HG03196 (cell line): ENCODE measurements around the gene SCN4A.

Source experiments
- ATAC-seq: cut with Tn5 transposase; IDR thresholded peaks from one replicate; pipeline ENCODE4 v1.9.1; 2021; ENCODE audit not compliant: unreplicated experiment

The SCN4A gene

GRCh38 chr17:64002658-64003525 lies 30.2 kb upstream of the SCN4A start:
- ATAC-seq, result no peak

- no peak for ATAC-seq
Observed at GRCh38 chr17:64001763-64002529, 29.2 kb upstream of the SCN4A start.

DNA sequence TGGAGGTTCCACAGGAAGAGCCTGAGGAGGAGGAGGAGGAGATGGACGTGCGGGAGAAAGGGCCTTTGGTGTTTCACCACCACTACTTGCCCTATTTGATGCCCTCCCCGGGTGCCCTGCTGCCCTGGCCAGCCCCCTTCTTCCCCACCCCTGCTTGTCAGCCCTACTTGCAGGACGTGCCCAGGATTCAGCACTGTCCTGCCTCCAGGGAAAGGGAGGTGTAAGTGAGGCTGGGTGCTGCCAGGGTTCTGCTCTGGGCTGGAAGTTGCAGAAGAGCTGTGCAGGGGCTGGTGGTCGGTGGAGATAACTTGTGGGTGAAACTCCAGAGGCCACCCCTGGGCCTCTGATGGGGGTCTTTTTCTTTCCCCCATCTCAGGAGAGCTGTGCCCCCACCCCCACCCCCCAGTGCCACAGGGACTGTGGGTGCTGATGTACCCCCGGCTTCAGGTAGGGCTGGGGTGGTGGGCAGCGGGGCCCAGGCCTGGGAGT lies 28.4 kb upstream of the SCN4A start:
- ATAC-seq, result no peak

GRCh38 chr17:63999680-64000531 lies 27.2 kb upstream of the SCN4A start:
- no peak for ATAC-seq

DNA sequence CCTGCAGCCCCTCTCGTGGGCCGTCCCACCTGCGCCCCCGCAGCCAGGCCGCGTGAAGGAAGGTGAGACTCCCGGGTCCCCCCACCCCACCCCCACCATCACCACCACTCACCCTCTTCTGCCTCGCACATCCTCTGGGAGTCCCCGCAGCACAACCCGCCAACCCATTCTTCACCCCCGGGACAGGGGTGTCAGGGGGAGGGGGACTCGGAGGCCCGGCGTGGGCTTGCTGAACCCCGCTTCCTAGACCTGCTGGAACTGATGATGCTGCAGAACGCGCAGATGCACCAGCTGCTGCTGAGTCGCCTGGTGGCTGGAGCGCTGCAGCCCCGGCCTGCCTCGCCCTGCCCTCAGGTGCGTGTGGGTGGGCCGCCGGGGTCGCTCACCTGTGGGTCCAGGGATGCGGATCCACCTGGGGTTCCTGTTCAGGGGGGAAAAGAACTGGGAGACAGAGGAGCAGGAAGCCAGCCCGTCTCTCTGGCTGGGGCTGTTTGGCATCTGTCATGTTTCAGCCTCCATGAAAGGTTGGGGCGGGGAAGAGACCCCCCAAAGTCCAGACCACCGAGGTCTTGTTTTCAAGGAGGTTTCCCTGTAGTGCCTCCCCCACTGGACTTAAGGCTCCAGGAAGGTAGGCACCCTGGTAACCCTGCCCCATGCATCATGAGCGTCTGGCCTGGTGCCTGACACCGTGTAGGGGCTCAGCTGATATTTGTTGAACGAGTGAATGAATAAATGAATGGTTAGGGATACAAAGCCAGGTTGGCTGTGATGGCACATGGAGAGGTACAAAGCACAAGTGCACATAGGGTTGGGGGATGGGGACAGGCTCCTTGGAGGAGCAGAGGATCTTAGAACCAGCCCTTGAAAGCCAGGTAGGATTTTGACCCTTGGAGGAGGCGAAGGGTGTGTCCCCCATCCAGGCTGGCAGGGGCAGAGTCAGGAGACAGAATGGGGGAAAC lies 26.3 kb upstream of the SCN4A start:
- ATAC-seq, result no peak

DNA sequence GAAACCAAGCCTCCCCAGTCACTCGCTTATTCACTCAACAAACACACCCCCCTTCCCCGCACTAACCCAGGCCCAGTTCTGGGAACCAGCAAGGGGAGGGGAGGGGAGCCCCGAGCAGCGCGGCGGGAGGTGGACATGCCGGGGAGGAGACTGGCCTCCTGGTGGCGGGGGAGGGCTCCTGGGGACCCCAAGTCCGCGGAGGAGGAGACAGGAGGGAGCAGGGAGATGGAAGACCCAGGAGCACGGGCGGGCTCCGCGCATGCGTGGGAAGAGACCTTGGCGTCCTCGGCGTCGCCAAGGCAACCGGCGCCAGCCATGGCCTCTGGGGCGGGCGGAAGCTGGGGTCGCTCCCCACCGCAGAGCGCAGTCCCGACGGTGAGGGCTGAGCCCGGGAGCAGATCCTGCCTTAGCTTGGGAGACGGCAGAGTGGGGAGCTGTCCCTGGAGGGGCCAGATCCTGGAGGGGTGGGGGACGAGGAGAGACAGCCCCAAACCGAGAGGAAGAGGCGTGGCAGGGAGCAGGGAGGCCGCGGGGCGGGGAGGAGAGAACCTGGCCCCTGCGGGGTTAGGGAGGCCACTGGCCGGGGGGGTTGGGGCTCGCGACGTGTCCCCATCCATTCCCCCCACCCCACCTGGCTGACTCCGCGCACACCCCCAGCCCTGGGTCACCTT lies 25.5 kb upstream of the SCN4A start, which contains the start of gene PRR29:
TSS of gene PRR29 (plus strand) at position 302 of the 671 bp plus-strand sequence. CDS start at position 316, 14 bp downstream.
- ATAC-seq, result no peak

DNA sequence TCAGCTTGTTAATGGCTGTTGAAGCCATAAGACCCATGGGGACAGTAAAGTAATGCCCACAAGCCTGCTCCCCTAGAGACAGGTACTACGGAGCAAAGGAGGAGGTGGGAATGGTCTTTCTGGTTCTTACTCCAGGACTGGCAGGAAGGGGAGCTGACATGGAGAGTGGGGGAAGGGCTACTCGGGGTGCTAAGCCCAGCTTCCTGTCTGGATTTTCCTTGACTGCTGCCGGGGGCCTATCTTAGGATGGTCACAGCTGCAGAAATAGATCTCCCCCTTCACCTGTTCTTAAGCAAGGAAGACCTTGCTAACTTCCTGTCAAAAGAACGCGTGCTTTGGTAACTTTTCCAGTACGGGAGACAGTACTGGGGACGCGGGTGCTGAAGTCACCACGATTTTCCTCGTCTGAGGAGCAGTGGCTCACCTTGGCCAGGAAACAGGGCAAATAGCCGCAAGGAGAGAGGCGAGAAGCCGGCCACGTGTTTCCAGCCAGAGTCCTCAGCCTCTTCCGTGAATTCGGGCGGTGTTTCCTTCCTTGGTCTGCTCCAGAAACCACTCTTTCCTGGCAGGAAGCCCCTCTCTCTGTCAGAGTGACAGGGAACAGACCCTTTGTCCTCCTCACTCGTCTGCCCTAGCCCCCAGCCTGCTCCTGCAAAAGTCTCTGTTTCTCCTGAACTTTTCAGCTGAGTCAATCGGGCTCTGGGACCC lies 24.8 kb upstream of the SCN4A start:
- ATAC-seq, result no peak

DNA sequence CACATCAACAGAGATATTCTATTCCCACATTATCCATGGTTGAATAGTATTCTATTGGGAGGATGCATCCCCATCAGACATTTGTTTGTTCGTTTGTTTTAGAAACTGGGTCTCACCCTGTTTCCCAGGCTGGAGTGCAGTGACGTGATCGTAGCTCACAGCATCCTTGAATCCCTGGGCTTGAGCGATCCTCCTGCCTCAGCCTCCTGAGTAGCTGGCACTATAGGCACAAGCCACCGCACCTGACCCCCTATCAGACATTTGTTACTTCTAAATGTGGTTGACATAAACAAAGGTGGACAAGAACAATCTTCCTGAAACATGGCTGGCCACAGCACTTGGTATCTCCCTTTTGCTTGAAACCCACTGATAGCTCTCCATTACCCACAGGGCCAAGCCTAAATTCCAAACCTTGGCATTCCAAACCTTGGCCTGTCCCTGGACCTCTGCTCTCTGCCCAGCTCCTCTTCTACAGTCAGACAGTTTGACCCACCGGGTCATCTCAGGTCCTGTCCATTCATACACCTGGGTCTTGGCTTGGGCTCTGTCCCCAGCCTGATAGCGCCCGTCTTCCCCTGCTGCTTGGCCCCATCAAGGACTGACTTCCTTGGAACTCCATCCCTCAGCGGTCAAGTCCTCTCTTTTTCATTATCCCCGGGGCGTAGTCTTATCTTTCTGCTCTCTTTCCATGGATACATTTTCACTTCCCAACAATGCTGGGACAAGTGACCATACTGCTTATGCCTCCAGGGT lies 23.9 kb upstream of the SCN4A start:
- no peak for ATAC-seq

GRCh38 chr17:63995626-63996025 lies 22.9 kb upstream of the SCN4A start:
- no peak for ATAC-seq

- ATAC-seq, result no peak
Observed at GRCh38 chr17:63993368-63993985, 20.8 kb upstream of the SCN4A start.

GRCh38 chr17:63991611-63992010 lies 18.9 kb upstream of the SCN4A start:
- ATAC-seq, result no peak

DNA sequence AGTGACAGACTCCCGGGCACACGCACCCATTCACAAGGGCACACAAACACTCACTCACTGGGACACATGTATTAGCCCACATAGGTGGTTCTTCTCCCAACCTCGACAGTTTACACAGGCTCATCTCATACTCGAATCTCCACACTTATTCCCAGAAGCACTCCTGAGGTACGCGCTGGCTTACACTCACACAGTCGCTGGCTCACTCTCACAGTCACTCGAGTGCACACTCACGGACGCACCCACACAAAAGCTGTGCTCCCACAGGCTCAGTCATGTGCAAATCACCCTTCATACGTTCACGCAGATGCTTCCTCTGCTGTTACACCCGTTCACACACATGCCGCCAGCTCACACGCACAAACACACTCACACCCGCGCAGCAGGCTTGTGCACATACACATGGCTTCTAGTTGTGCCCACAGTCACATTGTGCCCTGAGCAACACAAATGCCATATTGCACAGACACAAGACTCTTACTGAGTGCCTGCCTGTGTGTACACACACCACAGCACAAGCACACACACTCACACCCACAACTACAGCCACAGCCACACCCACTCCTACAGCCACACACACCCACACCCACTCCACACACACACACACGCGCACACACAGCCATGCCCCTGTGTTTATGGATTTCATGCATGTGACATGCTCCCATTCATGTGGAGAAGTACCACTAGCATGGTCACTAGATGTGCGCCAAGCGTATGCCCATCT lies 17.1 kb upstream of the SCN4A start:
- ATAC-seq, result no peak

GRCh38 chr17:63988741-63989621 lies 16.3 kb upstream of the SCN4A start:
- no peak for ATAC-seq

GRCh38 chr17:63988127-63988478 lies 15.4 kb upstream of the SCN4A start:
- no peak for ATAC-seq

DNA sequence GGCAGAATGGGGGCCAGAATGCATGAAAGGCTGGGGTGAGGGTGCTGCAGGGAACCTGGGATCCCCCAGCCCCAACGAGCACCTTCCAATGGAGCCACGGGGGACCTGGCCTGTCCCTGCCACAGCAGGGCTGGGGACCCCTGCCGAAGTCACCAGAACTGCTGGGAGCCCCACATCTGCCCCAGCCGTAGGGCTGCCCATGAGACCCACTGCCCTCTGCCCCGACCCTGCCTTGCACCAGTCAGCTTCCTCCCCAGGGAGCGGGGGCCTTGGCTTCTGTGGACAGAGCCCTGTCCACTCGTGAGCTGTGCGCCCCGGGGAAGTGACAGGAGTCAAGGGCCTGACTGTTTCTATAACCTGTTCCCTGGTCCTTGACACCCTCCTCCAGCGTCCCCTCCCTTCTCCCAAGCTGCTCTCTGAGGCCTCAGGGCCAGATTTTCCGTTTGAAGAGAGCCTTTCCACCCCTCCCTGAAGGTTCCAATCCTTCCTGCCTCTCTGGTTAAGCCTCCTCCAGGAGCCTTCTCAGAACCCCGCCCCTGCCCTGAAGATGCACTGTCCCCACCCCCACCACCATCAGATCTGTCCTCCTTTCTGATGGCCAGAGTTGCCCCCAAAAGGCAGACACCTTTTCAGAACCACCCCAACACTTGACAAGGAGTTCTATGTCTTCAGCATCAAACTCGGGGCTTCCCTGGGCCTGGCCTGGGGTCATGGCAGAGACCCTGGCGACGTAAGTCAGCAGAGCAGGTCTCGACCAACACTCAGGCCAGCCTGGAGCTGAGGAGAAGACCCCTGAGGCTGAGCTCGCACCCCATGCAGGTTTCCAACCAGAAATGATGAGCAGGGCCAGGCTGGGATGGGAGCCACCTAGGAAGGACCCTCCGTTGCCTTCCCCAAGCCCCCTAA lies 14.8 kb upstream of the SCN4A start:
- ATAC-seq, result no peak
